Sigmoid colon (tissue), 3 donors: ENCODE measurements around the gene CLTB.

Source experiments
- CTCF ChIP-seq, 4 experiments: fragments of 450-650 bp in 3 of 4; fragments of 200-600 bp in 1 of 4; IDR thresholded peaks; one replicate each; pipeline ENCODE4 v1.5.1; 2016 to 2019; ENCODE audit warnings: antibody characterized with exemption in 4 of 4, mild to moderate bottlenecking in 3 of 4, moderate library complexity in 2 of 4
- POLR2A ChIP-seq, 2 donors: fragments of 450-650 bp; IDR thresholded peaks; one replicate each; pipeline ENCODE4 v1.6.1; 2016; ENCODE audit warnings: antibody characterized with exemption in 2 of 2, mild to moderate bottlenecking in 2 of 2, moderate library complexity in 2 of 2

GRCh38 chr5:176405656-176406435 is 10.5 kb downstream of the CLTB start:
- no peak for TF ChIP-seq POLR2A (IDR thresholded peaks at IDR 0.05)
- no peak for TF ChIP-seq CTCF (IDR thresholded peaks at IDR 0.05)
